HK-2 (cell line): Measurements from ENCODE around the gene CAMSAP2.

Experiments used
- DNase-seq: peaks from one replicate; pipeline ENCODE4 v3.0.0-alpha.2; 2018; ENCODE audit not compliant: unreplicated experiment

CAMSAP2 gene

DNA sequence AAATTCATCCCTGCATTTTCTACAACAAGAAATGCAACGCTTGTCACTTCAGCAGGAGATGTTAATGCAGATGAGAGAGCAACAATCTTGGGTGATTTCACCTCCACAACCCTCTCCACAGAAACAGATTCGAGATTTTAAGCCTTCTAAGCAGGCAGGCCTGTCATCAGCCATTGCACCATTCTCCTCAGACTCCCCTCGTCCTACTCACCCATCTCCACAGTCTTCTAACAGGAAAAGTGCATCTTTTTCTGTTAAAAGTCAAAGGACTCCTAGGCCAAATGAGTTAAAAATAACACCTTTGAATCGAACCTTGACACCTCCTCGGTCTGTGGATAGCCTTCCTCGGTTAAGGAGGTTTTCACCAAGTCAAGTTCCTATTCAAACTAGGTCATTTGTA is 110.7 kb downstream of the CAMSAP2 start:
- no peak for DNase-seq

DNA sequence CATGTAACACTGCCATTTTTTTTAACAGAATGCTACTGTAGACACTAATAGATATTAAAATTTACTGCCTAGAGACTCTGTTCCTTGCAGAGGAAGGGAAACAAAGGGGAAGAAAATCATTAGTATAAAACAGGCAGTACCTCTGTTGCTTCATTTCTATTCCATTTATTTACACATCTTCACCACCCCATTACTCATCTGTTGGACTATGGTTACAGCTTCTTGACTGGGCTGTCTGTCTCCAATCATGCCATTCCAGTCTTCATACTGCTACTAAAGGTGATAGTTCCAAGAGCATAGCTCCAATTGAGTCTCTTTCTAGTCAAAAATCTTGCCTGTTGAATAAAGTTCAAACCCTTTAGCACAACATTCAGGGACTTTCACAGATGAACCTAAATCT is 111.9 kb downstream of the CAMSAP2 start:
- DNase-seq, result no peak

DNA sequence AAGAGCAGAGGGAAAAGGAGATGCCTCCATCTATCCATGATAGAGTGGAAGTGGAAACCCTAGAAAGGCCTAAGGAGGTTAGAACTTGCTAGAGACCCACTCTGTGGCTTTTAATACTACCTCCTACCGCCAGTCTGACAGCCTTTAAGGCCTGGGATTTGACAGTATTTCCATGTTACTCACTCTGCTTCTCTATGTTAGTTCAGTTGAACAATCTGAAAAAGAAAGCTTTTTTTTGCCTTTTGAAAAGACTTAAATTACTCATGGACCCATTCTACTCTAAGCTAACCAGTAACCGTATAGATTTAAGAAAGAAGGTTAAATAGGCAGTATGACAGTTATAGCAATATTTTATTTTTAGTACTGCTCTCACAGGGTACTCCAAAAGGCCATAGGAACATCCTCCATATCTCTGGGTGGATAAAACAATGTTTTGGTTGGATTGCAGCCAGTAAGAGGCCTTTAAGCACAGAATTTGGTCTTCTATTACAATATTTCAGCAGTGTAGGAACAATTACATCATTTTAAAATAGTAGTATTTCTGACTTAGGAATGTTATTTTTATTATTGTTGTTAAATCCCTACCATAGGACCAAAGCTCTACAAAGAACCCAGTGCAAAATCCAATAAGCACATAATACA is 118.1 kb downstream of the CAMSAP2 start:
- DNase-seq, result no peak

DNA sequence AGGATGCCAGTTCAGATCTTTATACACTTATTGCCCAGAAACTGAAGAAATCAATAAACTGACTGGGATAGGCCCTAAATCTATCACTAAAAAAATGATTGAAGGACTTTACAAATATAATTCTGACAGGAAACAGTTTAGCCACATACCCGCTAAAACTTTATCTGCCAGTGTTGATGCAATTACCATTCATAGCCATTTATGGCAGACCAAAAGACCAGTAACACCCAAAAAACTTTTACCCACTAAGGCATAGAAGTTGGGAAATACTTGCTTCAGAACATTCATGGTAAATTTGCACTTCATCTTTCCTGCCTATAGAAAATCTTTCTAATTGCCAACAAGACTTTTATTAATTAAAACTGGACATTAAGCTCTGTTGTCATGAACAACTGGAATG is 119.1 kb downstream of the CAMSAP2 start:
- no peak for DNase-seq

DNA sequence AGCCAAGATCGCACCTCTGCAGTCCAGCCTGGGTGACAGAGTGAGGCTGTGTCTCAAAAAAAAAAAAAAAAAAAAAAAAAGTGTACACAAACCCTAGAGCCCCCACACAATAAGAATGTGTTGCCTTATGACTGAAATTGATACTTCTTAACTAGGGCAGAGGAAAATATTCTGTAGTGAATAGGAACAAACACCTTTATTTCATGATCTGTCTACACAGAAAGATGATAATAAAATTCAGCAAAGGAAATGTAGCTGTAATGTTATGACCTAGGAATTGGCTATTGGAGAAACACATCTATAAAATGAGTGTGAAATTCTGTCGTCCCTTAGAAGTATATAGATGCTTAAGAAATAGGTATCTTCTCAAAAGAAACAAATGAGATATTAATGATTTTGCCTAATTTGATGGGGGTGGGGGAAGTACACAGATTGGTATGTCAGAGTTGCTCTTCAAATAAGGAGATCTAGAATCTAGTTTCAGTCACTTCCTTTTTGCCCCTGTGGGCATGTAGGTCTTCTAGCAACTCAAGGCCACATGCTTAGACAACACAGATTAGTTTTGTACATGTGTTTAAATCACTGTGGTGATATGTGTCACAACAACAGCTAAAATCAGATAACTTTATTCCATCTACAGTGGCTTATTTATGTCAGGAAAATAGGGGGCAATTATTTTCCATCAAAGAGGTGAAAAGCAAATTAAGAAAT is 123.4 kb downstream of the CAMSAP2 start:
- DNase-seq, result no peak

DNA sequence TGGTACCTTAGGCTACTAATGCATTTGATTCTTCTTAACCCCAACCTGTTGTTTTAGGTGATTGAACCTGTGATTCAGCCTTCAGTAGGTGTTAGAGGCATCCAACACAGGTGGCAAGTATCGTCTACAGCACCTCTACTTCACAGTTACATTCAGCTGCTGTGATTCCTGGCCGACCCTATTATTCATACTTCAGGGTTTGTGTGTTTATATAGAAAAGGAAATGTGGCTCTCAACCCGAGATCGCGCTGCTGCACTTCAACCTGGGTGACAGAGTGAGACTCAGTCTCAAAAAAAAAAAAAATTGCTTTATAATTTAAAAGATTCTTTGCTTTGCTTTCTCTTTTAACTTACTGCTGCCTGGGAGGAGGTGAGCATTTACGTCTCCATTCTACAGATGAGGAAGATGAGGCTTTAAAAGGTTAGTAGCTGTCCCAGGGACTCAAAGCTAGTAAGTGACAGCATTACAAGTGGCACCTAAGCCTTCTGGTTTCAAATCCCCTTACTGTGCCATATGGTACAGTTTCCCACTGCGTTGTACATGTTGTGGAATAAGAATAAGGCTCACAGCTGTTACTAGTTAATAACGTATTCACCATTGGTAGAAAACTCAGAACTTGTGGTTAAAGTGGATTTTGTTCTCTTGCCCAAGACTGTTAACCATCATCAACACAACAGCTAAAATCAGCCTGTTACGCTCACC is 124.2 kb downstream of the CAMSAP2 start:
- DNase-seq, result no peak

DNA sequence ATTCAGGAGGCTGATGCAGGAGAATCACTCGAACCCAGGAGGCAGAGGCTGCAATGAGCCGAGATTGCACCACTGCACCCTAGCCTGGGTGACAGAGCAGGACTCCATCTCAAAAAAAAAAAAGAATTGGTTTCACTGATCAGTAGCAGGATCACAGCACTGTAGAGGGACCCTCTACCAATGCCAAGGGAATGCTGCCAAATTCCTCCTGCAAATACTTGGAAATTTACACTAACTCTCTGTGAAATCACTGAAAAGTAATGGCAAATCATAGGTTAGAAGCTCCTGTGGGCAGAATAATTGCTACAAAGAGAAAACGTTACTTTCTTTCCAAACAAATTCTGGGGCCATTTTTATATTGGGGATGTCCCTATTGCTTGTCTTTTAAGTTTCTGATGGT is 127.4 kb downstream of the CAMSAP2 start:
- DNase-seq, result no peak

DNA sequence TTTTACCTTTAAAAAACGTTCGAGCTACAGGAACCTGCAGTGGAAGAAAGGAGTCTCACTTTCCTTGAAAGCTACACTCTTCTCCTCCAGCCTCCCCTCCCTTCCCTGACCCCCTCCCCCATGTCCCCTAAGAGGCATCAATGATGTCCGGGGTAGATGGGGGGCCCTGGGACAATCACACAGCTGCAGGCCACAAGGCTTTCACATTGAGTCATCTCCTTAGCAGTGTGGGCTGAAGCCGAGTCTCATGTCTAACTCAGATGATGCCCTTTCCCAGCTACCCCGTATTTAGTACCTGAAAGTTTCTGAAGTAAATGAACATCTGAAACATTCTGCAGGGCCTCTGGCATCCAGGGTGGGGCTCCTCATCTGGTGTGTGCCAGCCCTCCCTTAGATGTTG is 127.8 kb downstream of the CAMSAP2 start:
- no peak for DNase-seq

DNA sequence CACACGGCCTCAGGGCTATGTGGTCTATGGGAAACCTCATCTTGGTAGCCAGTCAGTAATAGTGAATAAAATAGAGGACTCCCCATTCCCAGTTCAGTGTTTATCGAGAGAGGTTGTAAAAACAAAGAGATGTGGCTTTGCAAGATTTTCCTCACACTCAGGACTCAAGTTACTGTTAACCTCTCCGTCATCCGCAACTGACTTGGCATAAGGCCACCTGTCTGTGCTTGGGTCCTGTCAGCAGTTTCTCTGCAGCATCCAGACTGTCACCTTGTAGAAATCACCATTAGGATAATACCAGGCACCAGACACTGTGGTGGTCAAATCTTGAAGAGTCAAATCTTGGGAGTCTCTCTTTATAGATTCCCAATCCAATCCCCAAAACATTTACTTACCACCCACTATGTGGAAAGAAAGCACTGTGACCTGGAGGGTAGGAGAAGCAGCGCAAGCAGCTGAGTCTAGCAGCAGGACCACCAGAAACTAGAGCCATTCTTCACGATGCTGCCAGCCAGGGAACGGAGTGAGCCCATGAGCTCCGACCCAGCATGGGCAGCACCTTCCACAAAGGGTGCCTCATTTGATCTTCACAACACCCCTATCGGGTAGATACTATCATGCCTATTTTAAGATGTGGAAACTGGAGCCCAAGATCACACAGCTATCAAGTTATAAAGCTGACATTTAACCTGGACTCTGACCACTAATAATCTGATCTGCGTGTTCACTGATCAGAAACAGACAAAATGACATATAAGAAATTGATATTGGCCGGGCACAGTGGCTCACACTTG is 128.5 kb downstream of the CAMSAP2 start:
- DNase-seq, result no peak

DNA sequence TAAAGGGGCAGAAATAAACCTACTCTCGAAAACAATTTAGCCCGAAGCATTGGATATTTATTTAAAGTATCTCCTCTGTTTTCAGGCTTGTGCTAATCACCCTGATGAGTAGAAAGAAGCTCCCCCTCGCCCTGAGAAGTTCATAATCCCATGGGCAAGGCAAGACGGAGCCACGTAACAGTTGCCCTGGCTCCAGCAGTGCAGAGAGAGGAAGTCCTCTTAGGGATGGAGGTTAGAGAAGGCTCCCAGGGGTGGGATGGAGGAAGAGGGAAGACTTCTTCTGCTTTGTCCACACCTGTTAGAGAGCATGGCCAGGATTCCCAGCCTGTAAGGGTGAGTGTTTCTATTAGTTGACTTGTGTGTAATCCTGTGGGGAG is 130.7 kb downstream of the CAMSAP2 start:
- DNase-seq, result no peak

DNA sequence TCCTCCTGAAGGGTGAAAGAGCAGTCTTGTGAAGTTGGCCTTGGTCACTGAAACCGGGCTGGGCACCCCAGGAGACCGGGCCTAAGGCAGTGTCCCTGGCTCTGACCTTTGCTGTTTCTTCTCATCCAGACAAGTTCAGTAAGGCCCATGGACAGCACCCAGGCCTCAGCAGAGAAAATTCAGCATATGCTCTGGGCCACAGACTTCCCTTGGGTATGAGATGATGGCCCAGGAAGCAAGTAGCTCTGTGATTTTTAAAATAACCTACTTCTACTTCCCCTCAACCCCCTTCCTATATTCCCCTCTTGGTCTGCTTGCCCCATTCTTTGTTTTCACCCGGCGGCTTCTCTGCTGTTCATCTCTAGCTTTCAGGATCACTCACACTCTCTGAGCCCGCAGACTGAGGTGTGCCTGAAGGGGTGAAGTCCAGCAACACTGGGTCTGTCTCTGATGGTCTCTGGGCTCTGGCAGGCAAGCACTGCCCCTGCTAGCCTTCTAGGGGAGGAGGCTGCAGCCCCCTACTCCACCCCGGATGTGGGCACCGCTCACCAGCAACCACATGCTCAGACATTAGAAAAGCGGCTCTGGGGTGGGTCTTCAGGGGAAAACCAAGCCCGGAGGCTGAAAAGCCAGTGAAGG is 131.2 kb downstream of the CAMSAP2 start:
- no peak for DNase-seq

DNA sequence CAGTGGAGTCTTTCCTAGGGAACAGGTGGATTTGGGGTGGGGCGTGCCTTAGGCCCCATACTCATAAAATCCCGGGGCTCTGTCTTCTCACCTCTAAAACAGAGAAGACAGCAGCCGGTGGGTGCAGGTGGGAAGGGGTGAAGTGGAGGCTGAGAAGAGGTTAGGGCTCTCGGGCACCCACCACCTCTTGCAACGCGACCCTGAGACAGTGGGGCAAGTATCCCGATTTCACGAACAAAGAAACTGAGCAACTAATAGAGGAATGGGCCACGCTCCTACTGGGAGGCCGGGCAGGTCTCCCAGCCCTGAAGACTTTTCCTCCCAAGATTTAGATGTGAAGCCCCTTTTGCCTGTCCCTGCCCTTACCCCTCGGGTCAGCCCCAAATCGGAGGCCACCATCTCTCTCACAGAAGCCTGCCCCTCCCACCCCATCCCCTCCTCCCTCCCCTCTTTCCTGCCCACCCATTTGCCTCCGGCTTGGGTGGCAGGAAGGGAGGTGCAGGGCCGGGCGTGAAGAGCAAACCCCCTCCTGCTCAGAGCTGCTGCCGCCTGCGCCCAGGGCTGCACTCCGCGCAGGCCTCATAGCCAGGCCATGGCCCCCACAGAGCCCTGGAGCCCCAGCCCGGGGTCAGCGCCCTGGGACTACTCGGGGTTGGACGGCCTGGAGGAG is 133.9 kb downstream of the CAMSAP2 start, which contains the start of gene GPR25:
Gene GPR25 (plus strand): TSS at position 536 of the 670 bp plus-strand sequence. CDS start 57 bp downstream, at position 593.
- no peak for DNase-seq

DNA sequence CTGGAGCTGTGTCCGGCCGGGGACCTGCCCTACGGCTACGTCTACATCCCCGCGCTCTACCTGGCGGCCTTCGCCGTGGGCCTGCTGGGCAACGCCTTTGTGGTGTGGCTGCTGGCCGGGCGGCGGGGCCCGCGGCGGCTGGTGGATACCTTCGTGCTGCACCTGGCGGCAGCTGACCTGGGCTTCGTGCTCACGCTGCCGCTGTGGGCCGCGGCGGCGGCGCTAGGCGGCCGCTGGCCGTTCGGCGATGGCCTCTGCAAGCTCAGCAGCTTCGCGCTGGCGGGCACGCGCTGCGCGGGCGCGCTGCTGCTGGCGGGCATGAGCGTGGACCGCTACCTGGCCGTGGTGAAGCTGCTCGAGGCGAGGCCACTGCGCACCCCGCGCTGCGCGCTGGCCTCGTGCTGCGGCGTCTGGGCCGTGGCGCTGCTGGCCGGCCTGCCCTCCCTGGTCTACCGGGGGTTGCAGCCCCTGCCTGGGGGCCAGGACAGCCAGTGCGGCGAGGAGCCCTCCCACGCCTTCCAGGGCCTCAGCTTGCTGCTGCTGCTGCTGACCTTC is 134.5 kb downstream of the CAMSAP2 start:
- DNase-seq, result no peak

DNA sequence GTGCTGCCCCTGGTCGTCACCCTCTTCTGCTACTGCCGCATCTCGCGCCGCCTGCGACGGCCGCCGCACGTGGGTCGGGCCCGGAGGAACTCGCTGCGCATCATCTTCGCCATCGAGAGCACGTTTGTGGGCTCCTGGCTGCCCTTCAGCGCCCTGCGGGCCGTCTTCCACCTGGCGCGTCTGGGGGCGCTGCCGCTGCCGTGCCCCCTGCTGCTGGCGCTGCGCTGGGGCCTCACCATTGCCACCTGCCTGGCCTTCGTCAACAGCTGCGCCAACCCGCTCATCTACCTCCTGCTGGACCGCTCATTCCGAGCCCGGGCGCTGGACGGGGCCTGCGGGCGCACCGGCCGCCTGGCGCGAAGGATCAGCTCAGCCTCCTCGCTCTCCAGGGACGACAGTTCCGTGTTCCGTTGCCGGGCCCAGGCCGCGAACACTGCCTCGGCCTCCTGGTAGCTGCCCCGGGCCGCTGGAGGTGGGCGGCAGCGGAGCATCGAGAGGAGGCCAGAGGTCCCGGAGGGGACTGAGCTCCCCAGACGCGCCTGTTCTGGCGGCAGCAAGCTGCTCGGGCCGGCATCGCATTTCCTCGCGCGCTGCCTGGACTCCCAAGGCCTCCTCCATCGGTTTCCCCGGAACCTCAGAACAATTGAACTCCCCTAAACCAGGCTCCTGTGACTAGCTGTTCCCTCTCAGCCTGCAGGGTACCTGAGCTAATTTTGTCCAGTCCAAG is 135.1 kb downstream of the CAMSAP2 start:
- no peak for DNase-seq

DNA sequence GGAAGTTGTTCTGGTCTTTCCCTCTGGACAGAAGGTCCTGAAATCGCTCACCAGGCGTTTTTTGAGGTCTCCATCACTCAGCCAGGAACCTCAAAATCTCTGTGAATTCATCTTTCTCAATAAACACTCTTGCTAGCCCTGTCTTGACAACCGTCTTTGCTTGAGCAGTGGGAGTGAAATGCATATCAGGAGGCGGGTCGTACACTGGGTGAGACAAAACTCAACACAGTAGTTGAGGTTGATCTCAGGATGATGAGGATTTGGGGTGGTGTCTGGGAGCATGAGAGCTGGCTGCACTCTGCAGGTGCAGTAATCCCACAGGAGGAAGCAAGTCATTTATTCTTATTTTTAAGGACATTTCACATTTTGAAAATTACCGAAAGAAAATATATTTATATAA is 136.0 kb downstream of the CAMSAP2 start:
- no peak for DNase-seq

DNA sequence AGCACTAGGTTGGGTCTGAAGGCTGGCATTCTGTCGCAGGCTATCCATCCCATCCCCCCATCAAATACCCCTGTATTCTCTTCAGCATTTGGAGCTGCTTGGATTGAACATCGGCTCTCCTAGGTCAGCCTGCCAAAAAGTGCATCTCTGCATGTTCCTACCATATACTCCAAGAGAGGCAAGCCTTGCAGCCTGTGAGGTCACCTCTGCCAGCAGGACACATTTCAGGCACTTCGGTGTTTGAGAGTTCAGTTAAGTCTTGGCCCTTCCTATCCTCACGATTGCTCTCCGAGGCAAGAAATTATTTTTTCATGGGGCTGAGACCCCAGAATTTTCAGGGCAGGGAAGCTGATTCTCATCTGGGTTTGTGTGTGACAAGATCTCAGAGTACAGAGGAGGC is 136.7 kb downstream of the CAMSAP2 start:
- DNase-seq, result no peak

DNA sequence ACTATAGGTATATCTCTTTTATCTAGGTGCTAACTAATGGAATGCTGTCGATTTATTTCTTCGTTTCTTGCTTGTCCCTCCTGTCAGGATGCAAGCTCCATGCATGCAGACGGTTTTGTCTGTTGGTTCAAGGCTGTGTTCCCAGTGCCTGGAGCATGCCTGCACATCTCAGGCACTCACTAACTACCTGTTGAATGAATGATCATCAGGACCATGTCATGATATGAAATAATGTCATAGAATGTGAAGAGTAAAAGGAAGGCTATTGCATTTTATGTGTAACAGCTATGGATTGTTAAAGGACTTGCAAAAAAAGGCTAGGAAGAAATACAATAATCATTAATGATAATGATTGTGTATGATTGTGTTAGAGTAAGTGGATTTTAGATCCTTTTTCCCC is 138.3 kb downstream of the CAMSAP2 start:
- DNase-seq, result no peak

DNA sequence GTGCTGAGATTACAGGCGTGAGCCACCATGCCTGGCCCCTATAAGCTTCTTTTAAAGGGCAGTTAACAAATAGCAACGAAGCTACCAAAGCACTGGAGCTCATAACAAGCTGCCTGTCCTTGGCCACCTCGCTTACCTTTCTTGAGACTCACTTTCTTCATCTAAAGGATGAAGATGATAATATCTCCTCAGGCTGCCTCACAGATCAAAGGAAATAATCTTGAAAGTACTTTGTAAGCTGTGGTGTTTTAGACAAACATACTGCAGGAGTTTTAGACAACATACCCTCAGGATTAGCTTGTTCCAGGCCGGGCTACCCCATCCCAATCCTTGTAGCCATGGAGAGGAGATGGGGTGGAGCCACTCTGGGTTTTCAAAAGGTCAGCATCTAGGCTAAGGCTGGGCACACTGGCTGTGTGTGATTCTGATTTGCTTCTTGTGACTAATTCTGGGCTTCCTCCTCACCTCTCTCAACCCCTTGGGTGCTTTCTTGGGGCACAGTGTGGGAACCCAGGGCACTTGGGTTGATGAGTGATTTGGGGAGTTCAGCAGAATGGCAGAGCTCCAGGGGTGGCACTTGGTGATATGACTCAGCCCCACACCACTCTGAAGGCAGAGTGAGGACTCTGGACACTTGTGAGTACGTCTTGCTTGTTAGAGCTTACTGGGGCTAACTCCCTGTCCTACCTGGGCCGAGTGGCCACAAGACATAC is 139.3 kb downstream of the CAMSAP2 start:
- no peak for DNase-seq

DNA sequence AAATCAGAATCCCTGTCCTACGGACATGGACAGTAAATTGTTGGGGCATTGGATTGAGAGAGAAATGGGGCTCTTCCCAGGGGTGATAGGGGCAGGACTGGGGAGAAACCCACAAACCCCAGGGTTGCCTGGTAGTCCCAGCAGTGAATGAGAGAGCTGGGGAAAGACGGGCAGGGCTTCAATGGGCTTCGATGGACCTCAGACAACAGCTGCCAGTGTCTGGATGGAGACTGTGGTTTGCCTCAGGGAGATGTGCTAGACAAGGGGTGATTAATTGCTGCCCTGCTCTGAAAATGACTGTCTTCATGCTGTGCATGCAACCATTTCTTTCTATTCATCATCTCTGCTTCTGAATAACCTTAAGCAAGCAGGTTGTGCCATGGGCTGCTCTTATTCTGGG is 141.5 kb downstream of the CAMSAP2 start:
- no peak for DNase-seq

DNA sequence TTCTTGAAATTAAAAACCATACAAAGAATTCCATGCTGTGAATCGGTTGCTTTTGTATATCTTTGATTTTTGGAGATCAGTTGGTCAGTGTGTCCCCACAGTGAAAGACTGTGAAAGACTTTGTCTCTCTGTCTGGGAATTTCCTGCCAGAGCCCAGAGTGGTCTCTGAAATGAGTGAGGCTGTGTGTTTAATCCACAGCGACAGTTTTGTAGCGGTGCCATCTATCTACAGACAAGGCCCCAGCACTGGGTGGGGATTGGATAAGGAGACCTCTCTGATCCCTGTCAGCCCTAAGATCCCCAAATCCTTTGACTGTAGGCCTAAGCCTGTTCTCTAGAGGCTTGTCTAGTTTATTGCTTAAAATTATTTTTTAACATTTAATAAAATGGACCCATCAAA is 144.4 kb downstream of the CAMSAP2 start:
- DNase-seq, result no peak
